Measurements from ENCODE around the gene MYBPC2.

Gene MYBPC2

GRCh38 chr19:50482916-50483315 is 50.2 kb downstream of the MYBPC2 start (continued):
- TF ChIP-seq ZNF362 (tag by site-specific recombination; IDR thresholded peaks at IDR 0.05) (no peak), ZBTB49 (tag by site-specific recombination; IDR thresholded peaks at IDR 0.05; ENCODE audit: low read depth) (no peak), ZNF398 (tag by site-specific recombination; IDR thresholded peaks at IDR 0.05) (no peak), ZSCAN4 (tag by site-specific recombination; IDR thresholded peaks at IDR 0.05) (no peak), OVOL3 (tag by site-specific recombination; IDR thresholded peaks at IDR 0.05) (no peak), SCRT1 (tag by site-specific recombination; IDR thresholded peaks at IDR 0.05; ENCODE audit: borderline replicate concordance) (no peak), YY1 (tag by site-specific recombination; IDR thresholded peaks at IDR 0.05) (no peak), ZNF121 (tag by site-specific recombination; IDR thresholded peaks at IDR 0.05) (no peak), RBAK (tag by site-specific recombination; IDR thresholded peaks at IDR 0.05) (no peak)

- POLR2A ChIA-PET, result interaction anchor here (0.5 to 0.6 kb wide), 2 partner anchors 53 to 343 kb away, joined by 3 read pairs; no protein-coding TSS in a partner anchor
- H3K9me3 ChIP-seq (ENCODE audit: control insufficient read depth, insufficient read depth, low read depth, low read length), result no peaks in the 10 kb centered on the region
- H3K4me3 ChIP-seq (ENCODE audit: low read depth, low read length), result no peak overlapping the region
- no peaks in the 10 kb centered on the region for H3K4me1 ChIP-seq (ENCODE audit: control insufficient read depth, insufficient read depth, low read length)
- H3K27ac ChIP-seq (ENCODE audit: extremely low read depth, low read depth, low read length), result no peak overlapping the region
- CTCF ChIA-PET, result interaction anchor here (1.2 kb wide), 1 partner anchor 70 kb away, joined by 3 read pairs; no protein-coding TSS in a partner anchor
- H3K36me3 ChIP-seq (ENCODE audit: control insufficient read depth in 2 of 2, insufficient read depth in 1 of 2, low read length in 2 of 2), result peaks cover 11 to 59% of the 10 kb centered on the region in 2 experiments; a peak in 2 of 3 replicates
- TF ChIP-seq ZNF555 (tag by site-specific recombination; conservative IDR thresholded peaks at IDR 0.05) (no peak), ZNF362 (tag by site-specific recombination; IDR thresholded peaks at IDR 0.05) (no peak), ZNF292 (tag by site-specific recombination; IDR thresholded peaks at IDR 0.05; ENCODE audit: borderline replicate concordance, low read depth) (no peak), ZEB2 (tag by site-specific recombination; IDR thresholded peaks at IDR 0.05) (no peak), ZNF639 (tag by site-specific recombination; IDR thresholded peaks at IDR 0.05) (no peak), ZBTB1 (tag by site-specific recombination; IDR thresholded peaks at IDR 0.05) (no peak), ZNF138 (tag by site-specific recombination; IDR thresholded peaks at IDR 0.05; ENCODE audit: borderline replicate concordance) (no peak), FEZF1 (tag by site-specific recombination; IDR thresholded peaks at IDR 0.05) (no peak), ZBTB6 (tag by site-specific recombination; IDR thresholded peaks at IDR 0.05) (no peak), ZNF623 (tag by site-specific recombination; IDR thresholded peaks at IDR 0.05) (no peak), ZNF341 (tag by site-specific recombination; IDR thresholded peaks at IDR 0.05; ENCODE audit: low read depth) (no peak), GFI1B (tag by site-specific recombination; IDR thresholded peaks at IDR 0.05) (no peak), ELK4 (IDR thresholded peaks at IDR 0.05; ENCODE audit: borderline replicate concordance, low read depth, low read length) (no peak), ZNF266 (tag by site-specific recombination; IDR thresholded peaks at IDR 0.05; ENCODE audit: low read depth) (no peak)
Observed at GRCh38 chr19:50485284-50485955, 52.7 kb downstream of the MYBPC2 start.
